ENCODE measurements around the gene LY9.

Gene LY9, protein sequence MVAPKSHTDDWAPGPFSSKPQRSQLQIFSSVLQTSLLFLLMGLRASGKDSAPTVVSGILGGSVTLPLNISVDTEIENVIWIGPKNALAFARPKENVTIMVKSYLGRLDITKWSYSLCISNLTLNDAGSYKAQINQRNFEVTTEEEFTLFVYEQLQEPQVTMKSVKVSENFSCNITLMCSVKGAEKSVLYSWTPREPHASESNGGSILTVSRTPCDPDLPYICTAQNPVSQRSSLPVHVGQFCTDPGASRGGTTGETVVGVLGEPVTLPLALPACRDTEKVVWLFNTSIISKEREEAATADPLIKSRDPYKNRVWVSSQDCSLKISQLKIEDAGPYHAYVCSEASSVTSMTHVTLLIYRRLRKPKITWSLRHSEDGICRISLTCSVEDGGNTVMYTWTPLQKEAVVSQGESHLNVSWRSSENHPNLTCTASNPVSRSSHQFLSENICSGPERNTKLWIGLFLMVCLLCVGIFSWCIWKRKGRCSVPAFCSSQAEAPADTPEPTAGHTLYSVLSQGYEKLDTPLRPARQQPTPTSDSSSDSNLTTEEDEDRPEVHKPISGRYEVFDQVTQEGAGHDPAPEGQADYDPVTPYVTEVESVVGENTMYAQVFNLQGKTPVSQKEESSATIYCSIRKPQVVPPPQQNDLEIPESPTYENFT

GRCh38 chr1:160795951-160796383 lies at the start of gene LY9:
TSS of gene LY9 (plus strand) at chr1:160796174. CDS start at chr1:160796188, 14 bp downstream.
- peak; percentile 85 for DNase-seq

DNA sequence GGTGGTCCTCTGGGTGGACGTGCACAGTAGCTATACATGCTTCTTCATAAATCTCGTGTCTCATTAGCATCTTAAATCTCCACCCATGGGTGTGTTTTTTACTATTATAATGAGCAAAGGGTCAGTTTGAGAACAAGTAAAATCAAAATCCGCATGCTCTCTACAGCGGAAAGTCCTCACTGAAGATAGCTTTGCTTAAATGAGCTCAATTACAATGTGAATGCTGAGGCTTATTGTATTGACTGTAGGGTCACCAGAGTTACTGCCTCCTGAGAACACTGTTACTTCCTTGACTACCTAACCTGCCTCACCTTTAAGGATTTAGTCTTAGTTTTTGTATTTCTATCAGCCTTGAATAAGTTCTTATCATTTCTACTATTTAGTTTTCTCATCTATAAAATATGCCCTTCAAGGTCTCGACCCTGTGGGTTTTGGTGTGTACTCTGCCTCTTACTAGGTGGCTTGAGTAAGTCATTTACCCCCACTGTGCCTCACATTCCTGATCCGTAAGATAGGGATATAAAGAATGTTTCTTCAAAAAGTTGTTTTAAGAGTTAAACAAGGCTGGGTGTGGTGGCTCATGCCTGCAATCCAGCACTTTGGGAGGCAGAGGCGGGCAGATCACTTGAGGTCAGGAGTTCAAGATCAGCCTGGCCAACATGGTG lies 49.0 kb upstream of the LY9 start:
- peak; percentile 41 for DNase-seq

DNA sequence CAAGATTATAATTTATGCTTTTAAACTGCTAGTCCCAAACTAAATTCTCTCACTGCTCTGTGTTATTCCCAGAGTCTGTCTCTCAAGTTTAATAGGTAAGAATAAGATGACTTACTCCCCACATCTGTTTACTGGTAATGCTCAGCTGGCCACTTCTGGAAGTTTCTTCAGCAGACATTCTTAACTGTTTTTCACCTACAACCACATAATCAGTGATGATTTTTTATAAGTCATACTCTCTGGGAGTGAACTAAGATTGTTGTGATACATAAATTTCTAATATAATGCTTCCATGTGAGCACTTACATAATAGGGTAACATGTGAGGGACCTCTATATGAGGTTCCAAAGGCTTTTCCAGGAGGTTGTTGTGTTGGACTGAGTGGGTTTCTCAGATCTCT lies 48.3 kb upstream of the LY9 start:
- no peak for DNase-seq

- peak; percentile 52 for DNase-seq
These were observed 47.6 kb upstream of the LY9 start for GRCh38 chr1:160748181-160748877.

DNA sequence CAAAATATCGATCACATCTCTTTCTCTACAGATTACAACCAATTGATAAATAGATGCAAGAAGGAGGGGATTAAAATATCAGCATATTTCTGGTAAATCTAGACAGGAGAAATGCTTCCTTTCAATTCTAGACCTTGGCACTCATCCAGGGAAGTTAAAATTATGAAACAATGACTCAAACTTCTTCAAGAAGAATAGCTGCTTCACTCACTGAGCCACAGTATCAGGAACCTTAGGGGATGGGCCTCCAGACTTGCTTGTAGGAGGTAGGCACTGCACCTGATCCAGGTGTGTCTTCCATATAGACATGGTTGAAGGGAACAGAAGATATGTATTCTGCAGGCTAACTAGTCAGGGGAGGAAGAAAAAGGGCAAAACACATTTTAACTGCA lies 47.1 kb upstream of the LY9 start:
- DNase-seq = peak; percentile 72

DNA sequence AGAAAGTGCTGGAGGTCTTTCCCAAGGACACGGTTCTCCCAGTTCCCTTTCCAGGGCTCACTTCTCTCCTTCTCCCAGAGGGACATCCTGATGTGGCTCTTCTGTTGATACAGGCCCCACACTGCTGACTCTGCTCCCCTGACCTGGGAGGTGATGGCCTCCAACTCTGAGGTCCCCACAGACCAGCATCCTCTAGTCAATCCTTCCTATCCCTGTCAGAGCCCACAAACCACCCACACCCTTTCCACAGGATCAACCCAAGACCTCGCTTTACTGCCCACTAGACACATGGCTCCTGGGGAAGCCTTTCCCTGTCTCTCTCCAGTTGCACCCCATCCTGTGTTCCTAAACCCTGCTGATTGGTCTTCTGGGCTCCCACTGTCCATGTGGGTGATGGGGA lies 45.4 kb upstream of the LY9 start:
- peak; percentile 29 for DNase-seq

DNA sequence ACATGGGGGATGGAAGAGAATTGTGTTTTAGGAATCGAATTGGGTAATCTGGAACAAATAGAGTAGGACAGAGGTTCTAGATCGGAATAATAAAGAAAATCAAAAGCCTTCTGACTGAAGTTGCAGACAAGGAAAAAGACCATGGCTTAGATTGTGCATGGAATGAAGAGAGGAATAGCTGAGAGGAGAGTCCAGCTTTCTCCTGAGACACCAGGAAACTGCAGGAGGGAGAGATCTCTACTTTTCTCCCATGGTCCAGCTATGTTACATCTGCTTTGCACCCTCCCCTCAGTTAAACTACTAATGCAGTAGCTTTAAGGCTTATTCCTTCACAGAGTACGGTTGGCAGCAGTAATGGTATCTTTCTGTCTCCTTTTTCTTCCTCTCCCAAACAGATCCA lies 43.6 kb upstream of the LY9 start:
- DNase-seq = peak; percentile 19

- peak; percentile 23 for DNase-seq
These were observed 43.0 kb upstream of the LY9 start for GRCh38 chr1:160752924-160753323.

DNA sequence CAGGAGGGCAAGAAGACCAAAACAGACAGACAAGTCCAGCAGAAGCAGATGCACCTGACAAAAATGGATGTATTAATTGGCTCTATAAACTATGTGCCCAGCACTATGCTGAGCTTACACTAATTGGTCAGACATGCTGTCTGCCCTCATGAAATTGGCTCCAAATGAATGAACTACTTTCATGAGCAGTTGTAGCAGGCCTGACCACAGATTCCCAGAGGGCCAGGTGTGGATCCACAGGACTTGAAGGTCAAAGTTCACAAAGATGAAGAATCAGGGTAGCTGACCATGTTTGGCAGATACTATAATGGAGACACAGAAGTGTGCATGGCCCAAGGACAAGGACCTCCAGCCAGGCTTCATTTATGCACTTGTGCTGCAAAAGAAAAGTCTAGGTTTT lies 42.4 kb upstream of the LY9 start:
- peak; percentile 43 for DNase-seq

GRCh38 chr1:160755461-160755860 lies 40.5 kb upstream of the LY9 start:
- peak; percentile 62 for DNase-seq

DNA sequence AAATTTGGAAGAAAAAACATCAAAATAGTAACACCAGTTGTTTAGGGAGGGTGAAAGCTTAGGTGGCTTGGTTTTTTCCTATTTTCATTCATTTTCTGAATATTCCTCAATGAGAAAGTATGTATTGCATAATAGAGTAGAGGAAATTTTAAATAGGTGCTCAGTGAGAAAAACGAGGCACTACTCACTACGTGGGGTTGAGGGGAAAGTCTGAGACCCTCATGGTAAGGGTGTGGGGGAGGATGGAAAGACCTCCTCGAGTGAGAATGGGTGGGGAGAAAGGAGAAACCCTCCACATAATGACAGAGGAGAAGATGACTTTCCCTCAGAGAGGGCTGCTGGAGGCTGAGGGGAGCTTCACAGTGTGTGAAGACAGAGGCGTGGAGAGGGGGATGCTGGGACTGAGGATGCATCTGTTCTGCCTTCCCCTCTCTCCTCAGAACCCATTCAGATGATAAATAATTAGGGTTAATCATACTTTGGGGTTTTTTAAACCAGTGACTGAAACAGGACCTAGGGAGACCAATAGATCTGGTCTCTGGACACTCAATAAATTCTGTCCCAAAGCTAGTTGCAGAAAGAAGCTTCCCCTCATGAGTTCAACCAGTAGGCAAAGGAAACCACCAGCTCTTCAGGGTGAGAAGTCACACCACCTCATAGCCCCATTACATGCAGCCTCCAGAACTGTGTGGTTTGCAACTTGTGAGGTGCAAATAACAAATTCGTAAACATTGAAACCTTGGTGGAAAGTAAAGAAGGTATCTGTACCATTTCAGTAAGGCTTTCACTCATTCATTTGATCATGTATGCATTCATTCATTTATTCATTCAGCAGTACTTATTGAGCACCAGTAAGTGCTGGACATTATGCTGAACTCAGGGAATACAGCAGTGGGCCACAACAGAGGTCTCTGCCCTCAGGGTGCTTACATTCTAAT lies 39.8 kb upstream of the LY9 start:
- peak; percentile 69 for DNase-seq

- peak; percentile 64 for DNase-seq
These were observed 39.1 kb upstream of the LY9 start for GRCh38 chr1:160756849-160757201.

DNA sequence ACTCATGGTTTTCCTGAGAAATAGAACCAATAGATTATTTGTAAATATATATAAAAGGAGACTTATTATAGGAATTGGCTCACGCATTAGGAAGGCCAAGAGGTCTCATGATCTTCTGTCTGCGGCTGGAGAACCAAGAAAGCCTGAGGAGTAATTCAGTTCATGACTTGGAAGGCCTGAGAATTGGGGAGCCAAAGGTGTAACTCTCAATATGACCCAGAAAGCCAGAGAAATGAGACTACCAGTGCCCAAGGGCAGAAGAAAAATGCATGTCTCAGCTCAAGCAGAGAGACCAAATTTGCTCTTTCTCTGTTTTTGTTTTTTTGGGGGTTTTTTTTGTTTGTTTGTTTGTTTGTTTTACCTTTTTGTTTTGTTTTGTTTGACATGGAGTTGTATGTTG lies 37.5 kb upstream of the LY9 start:
- peak; percentile 21 for DNase-seq

- DNase-seq = no peak
These were observed 36.2 kb upstream of the LY9 start for GRCh38 chr1:160759740-160760139.

- peak; percentile 19 for DNase-seq
These were observed 34.9 kb upstream of the LY9 start for GRCh38 chr1:160761046-160761445.

DNA sequence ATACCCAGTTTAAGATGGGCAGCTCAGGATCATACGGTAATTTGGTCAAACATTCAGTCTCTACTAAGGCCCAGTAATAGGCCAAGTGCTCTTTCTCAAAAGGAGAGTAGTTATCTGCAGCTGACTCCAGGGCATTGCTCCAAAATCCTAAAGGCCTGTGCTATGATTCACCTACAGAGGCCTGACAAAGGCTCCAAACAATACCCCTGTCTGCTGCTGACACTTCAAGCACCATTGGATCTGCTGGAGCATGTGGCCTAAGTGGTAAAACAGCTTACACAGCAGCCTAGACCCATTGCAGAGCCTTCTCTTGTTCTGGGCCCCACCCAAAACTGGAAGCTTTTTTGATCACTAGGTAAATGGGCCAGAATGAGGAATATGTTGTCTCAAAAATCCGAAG lies 34.1 kb upstream of the LY9 start:
- DNase-seq = no peak

DNA sequence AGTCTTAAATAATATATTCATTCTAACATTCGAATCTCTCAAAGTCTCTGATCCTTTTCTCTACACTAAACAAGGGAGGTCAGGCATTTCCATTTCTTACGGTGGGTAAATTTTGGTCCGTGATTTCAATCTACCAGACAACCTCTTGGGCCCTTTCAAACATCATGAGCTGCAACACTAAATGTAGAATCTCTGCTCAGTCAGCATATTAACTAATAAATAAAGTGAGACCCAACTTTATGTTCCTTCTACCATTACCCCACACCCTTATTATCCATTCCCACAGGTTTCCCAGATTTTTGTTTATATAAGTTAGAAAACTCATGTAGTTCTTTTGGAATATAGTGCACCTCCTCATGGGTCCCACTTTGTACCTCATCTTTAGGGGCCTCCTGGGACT lies 32.0 kb upstream of the LY9 start:
- no peak for DNase-seq

GRCh38 chr1:160767395-160768294 lies 28.3 kb upstream of the LY9 start:
- peak; percentile 80 for DNase-seq

DNA sequence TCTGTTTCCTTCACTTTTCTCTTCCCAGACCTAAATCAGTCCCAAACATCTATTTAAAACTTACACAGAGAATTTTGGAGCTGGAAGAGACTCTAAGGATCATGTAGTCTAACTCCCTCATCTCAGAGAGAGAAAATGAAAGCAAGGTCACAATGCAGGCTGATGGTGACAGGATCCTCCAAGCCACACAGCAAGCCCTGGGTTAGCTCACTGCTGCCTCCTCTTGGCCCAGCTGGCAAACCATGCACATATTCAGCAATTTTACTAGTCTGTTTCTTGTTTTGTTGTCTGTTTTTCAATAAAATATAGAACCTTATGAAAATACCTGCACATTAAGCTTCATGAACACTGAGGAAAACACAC lies 27.7 kb upstream of the LY9 start:
- peak; percentile 91 for DNase-seq

DNA sequence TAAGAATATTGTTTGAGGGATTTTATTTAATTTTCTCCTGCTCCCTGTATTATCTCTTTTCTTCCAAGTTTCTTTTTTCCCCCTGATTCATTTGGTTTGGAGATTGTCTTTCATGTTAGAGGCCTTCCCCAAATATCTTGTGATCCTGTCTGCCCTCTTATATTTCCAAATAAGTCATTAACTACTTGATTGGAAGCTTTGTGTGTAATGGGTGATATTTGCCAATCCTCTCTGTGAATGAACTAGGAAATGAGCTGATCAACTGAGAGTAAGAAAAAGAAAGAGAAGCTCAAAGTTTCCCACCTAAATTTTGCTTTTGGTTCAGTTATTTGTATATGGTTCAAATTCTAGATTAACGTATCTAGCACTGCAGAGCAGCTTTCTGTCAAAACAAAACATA lies 23.6 kb upstream of the LY9 start:
- peak; percentile 46 for DNase-seq

GRCh38 chr1:160773093-160773492 lies 22.9 kb upstream of the LY9 start:
- no peak for DNase-seq

All from suppressor macrophage treated with lipopolysaccharide for 4 hours (primary cell).